AG04449 (cell line): ENCODE data around the gene PTPRJ.

ENCODE experiments used
- CTCF ChIA-PET: fragments of 350-600 bp; formaldehyde crosslinking; extraction: SDS; loops from one replicate; lab custom pipeline; 2021; ENCODE audit warnings: antibody characterized with exemption; lab: Yijun Ruan, JAX
- POLR2A ChIA-PET: fragments of 400-600, 350-600 bp; formaldehyde crosslinking; extraction: SDS; loops from one replicate; lab custom pipeline; 2020; ENCODE audit warnings: antibody characterized with exemption, inconsistent platforms; lab: Yijun Ruan, JAX
- DNase-seq: peaks from one replicate; pipeline ENCODE4 v3.0.0-alpha.2; 2010; ENCODE audit warnings: low read depth, low spot score
- H3K4me3 ChIP-seq: 2 replicates; pipeline ENCODE4 v1.5.1; 2011; ENCODE audit warnings: low read depth, mild to moderate bottlenecking, control low read depth, low read length
- TF ChIP-seq, protein P1 (sequence below): IDR thresholded peaks from one replicate; pipeline ENCODE4 v1.5.1; 2011; ENCODE audit warnings: mild to moderate bottlenecking, moderate library complexity, low read length, control low read depth, inconsistent platforms; ENCODE audit not compliant: insufficient read depth; ENCODE audit errors: missing control alignments

The PTPRJ gene

DNA sequence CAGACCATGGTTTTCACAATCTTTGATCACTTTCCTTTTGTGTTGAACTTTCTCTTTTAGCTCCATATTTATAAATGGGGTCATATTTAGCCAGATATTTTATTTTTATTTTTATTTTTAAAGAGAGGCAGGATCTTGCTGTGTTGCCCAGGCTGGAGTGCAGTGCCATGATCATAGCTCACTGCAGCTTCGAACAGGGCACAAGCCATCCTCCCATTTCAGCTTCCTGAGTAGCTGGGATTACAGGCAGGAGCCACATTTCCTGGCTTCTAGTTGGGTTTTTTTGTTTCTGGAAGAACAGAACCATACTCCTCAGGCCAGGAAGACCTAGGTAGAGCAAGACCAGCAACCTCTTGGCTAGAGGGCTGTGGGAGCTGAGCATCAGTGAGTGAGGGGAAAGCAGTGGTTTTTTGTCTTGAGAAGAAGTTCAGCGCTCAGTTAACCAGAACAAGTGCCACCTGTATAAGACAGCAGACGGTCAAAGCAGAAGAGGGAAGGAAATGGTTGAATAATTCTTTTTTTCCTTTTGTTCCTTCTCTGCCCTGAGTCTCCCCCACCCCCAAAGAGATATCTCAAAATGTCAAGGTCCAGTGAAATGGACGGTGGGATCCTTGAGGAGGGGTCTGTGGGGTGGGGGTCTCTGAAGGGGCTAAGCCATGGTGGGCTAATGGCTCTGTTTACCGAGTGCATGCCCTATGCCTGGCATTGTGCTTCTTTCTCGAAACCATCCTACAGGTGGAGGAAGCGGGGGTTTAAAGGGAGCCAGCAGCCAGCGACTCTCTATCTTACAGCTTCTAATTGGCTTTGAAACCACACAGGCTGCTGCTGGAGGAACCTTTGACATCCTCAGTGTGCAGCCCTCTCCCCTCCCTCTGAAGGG is 63.0 kb downstream of the PTPRJ start:
- TF ChIP-seq, protein P1, sequence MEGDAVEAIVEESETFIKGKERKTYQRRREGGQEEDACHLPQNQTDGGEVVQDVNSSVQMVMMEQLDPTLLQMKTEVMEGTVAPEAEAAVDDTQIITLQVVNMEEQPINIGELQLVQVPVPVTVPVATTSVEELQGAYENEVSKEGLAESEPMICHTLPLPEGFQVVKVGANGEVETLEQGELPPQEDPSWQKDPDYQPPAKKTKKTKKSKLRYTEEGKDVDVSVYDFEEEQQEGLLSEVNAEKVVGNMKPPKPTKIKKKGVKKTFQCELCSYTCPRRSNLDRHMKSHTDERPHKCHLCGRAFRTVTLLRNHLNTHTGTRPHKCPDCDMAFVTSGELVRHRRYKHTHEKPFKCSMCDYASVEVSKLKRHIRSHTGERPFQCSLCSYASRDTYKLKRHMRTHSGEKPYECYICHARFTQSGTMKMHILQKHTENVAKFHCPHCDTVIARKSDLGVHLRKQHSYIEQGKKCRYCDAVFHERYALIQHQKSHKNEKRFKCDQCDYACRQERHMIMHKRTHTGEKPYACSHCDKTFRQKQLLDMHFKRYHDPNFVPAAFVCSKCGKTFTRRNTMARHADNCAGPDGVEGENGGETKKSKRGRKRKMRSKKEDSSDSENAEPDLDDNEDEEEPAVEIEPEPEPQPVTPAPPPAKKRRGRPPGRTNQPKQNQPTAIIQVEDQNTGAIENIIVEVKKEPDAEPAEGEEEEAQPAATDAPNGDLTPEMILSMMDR: no peak
- DNase-seq: no peak
- ChIA-PET CTCF (interaction anchor here (1.3 to 1.6 kb wide), 2 partner anchors 8 to 109 kb away, joined by 4 read pairs; no protein-coding TSS in a partner anchor), POLR2A (no interaction called here)
- no peak overlapping the region for H3K4me3 ChIP-seq

DNA sequence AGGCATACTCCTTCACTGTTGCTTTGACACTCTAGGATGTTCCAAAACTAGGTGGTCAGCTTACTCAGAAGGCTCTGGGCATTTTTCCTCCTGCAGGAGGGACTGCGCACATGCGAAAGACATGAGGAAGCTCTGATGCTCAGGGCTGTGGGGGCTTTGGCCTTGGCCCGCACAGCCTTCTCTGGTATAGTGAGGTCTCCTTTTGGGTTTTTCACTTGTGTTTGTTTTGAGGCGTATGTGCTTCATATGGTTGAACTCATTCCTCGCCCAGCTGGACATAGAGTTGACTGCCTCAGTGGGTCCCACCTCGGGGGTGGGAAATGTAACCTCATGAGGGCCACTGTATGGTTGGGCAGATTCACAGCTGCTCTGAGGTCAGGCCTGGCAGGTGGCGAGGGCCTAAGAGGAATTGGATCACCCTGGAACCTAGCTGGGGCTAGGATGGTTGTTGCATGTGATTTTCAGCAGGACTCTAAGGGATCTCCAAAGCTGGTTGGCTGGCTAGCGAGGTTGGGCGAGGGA is 63.7 kb downstream of the PTPRJ start:
- H3K4me3 ChIP-seq: no peak overlapping the region
- ChIA-PET CTCF (interaction anchor here (1.3 to 1.6 kb wide), 2 partner anchors 9 to 110 kb away, joined by 4 read pairs; no protein-coding TSS in a partner anchor), POLR2A (no interaction called here)
- TF ChIP-seq, protein P1: no peak
- no peak for DNase-seq

DNA sequence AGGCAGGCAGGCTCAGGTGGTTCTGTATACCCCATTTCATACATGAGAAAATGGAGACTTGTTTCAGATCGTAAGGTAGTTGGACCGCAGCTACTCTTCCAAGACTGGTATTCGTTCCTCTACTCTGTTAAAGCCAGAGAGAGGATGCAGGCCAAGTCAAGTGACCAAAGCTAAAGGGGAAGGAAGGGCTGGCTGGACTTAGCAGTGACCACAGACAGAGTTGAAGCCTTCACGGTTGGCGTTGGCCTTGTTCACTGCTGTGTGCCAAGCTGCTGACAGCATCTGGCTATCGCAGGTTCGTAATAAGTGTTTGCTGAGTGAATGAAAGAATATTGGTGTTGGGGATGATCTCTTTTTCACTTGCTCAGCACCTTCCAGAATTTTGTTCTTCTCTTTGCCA is 64.2 kb downstream of the PTPRJ start:
- DNase-seq: no peak
- H3K4me3 ChIP-seq: no peak overlapping the region
- TF ChIP-seq, protein P1: no peak
- ChIA-PET CTCF (interaction anchor here (1.3 to 1.6 kb wide), 2 partner anchors 9 to 110 kb away, joined by 4 read pairs; no protein-coding TSS in a partner anchor), POLR2A (no interaction called here)

DNA sequence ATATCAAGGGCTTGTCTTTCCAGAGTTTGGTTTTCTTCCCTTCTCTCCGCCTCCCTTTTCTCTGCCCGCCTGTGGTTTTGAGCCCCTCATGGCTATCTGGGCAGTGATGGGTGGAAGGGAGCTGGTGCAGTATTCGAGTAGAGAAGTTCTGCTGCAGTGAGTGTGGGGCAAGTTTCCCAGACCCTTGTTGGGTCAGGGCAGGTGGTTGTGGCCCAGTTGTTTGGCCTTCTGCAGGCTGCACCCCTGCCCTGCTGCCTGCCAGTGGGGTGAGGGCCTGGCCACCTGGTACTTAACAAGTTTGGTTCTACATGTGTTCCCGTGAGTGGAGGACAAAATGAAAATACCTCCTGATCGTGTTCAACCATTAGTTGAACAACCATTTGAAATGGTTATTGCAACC is 65.2 kb downstream of the PTPRJ start:
- H3K4me3 ChIP-seq: no peak overlapping the region
- CTCF ChIA-PET: interaction anchor here (1.4 kb wide), 1 partner anchor 10 kb away, joined by 4 read pairs; no protein-coding TSS in a partner anchor
- DNase-seq: no peak
- TF ChIP-seq, protein P1: no peak
- POLR2A ChIA-PET: no interaction called here

DNA sequence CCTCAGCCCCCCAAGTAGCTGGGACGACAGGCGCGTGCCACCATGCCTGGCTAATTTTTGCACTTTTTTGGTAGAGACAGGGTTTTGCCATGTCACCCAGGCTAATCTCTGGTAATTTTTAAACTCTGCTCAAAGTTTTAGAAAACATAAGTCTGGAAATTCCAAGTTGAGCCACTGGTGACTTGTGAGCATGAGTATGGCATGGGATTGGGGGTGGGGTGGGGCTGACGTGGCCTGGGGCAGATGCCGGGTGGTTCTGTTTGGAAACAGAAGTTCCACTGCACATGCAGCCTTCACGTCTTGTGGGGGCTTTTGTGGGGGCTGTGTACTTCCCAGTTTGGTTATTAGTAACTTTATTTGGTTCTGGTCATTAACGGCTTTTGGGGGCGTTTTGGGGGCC is 67.3 kb downstream of the PTPRJ start:
- ChIA-PET POLR2A (no interaction called here), CTCF (no interaction called here)
- no peak for DNase-seq
- TF ChIP-seq, protein P1: no peak
- no peak overlapping the region for H3K4me3 ChIP-seq

DNA sequence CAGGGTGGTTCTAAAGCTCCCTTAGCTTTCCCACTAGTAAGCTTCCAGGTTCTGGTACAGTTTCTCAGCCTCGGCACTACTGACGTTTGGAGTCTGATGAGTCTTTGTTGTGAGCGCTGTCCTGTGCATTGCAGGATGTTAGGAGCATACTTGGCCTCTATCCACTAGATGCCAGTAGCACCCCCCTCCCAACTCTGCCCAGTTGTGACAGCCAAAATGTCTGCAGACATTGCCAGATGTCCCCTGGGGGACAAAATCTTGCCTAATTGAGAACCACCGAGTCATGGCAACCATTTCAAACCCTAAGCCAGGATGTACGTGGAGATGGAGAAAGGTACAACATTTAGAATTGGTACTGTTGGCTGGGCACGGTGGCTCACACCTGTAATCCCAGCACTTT is 68.7 kb downstream of the PTPRJ start:
- TF ChIP-seq, protein P1: no peak
- CTCF ChIA-PET: no interaction called here
- no peak overlapping the region for H3K4me3 ChIP-seq
- POLR2A ChIA-PET: interaction anchor here (0.6 kb wide), 1 partner anchor 56 kb away, joined by 3 read pairs; no protein-coding TSS in a partner anchor
- DNase-seq: no peak
